HepG2 (cell line): ENCODE results near the gene FAM229A. TPM values are rescaled to one million over a fixed set of nuclear protein-coding genes. Genes with fewer than 3 reads are reported as not detected.

ENCODE experiments used
- DRAP1 ChIP-seq: IDR thresholded peaks from 2 replicates; pipeline ENCODE4 v1.6.1; 2016; ENCODE audit warnings: missing genetic modification reagents, missing compliant biosample characterization
- E2F5 ChIP-seq: sonication (generic); formaldehyde crosslinking; conservative IDR thresholded peaks from 2 replicates; pipeline ENCODE4 v1.4.0; 2020; ENCODE audit warnings: missing genetic modification reagents
- FOXP4 ChIP-seq: sonication (generic); formaldehyde crosslinking; IDR thresholded peaks from 2 replicates; pipeline ENCODE4 v1.4.0; 2020; ENCODE audit warnings: missing genetic modification reagents
- HDAC2 ChIP-seq: sonication (generic); formaldehyde crosslinking; IDR thresholded peaks from 2 replicates; pipeline ENCODE4 v1.4.0; 2020; ENCODE audit warnings: missing genetic modification reagents
- KLF12 ChIP-seq: sonication (generic); formaldehyde crosslinking; IDR thresholded peaks from 2 replicates; pipeline ENCODE4 v1.4.0; 2020; ENCODE audit warnings: missing genetic modification reagents, borderline replicate concordance
- MYPOP ChIP-seq: sonication (generic); formaldehyde crosslinking; IDR thresholded peaks from 2 replicates; pipeline ENCODE4 v1.8.1; 2023; ENCODE audit warnings: mild to moderate bottlenecking, moderate library complexity, missing genetic modification reagents
- NBN ChIP-seq: fragments of 450-650 bp; conservative IDR thresholded peaks from 2 replicates; pipeline ENCODE4 v1.6.1; 2017
- NFE2L2 ChIP-seq: fragments of 150-350 bp; IDR thresholded peaks from 2 replicates; pipeline ENCODE4 v1.6.1; 2014; ENCODE audit warnings: low read length
- NR2F2 ChIP-seq: IDR thresholded peaks from 2 replicates; pipeline ENCODE4 v1.6.1; 2012; ENCODE audit warnings: low read depth, inconsistent platforms, borderline replicate concordance
- SIN3A ChIP-seq: IDR thresholded peaks from 2 replicates; pipeline ENCODE4 v1.6.1; 2011; ENCODE audit warnings: low read depth, mild to moderate bottlenecking, control low read depth, low read length, borderline replicate concordance
- TMF1 ChIP-seq: sonication (generic); formaldehyde crosslinking; IDR thresholded peaks from 2 replicates; pipeline ENCODE4 v1.8.1; 2022; ENCODE audit warnings: low read depth, missing genetic modification reagents
- TP53 ChIP-seq: sonication (generic); formaldehyde crosslinking; conservative IDR thresholded peaks from 2 replicates; pipeline ENCODE4 v1.4.0; 2020; ENCODE audit warnings: missing genetic modification reagents
- ZKSCAN5 ChIP-seq: sonication (generic); formaldehyde crosslinking; IDR thresholded peaks from 2 replicates; pipeline ENCODE4 v1.5.1; 2020; ENCODE audit warnings: mild to moderate bottlenecking, missing genetic modification reagents
- ZNF30 ChIP-seq: sonication (generic); formaldehyde crosslinking; IDR thresholded peaks from 2 replicates; pipeline ENCODE4 v1.5.0; 2020; ENCODE audit warnings: mild to moderate bottlenecking, missing genetic modification reagents
- ZNF331 ChIP-seq: sonication (generic); formaldehyde crosslinking; IDR thresholded peaks from 2 replicates; pipeline ENCODE4 v1.4.0; 2020; ENCODE audit warnings: missing genetic modification reagents
- ZNF430 ChIP-seq: sonication (generic); formaldehyde crosslinking; IDR thresholded peaks from 2 replicates; pipeline ENCODE4 v1.9.0; 2021; ENCODE audit warnings: mild to moderate bottlenecking, missing genetic modification reagents
- ZNF83 ChIP-seq: sonication (generic); formaldehyde crosslinking; IDR thresholded peaks from 2 replicates; pipeline ENCODE4 v1.4.0; 2020; ENCODE audit warnings: missing genetic modification reagents, mild to moderate bottlenecking, borderline replicate concordance
- ZSCAN5A ChIP-seq: sonication (generic); formaldehyde crosslinking; IDR thresholded peaks from 2 replicates; pipeline ENCODE4 v1.8.0; 2022; ENCODE audit warnings: mild to moderate bottlenecking, missing genetic modification reagents, borderline replicate concordance
- polyA plus RNA-seq, 8 experiments: library from polyadenylated mRNA; depleted of rRNA in 3 of 8; stranded (reverse) in 7 of 8; unstranded in 1 of 8; fragments of >200 nt; fragmentation: Illumina TruSeq in 4 of 8; extraction: Trizol in 4 of 8; gene quantifications; 2 replicates each; pipeline versions ENCODE4 v1.2.1 to v1.2.3, GENCODE V29; 2011 to 2016; ENCODE audit warnings: low read depth in 4 of 8, missing spikeins in 1 of 8, mixed read lengths in 1 of 8; ENCODE audit not compliant: insufficient read depth in 1 of 8
- total RNA-seq, 5 experiments: library from RNA; depleted of rRNA; stranded (reverse); fragments of >200 nt; fragmentation: Illumina TruSeq; extraction: Trizol; gene quantifications; 2 replicates each; pipeline ENCODE4 v1.2.3, GENCODE V29; 2016; ENCODE audit warnings: low read depth in 1 of 5
- TF ChIP-seq, protein P1 (sequence below): sonication (generic); formaldehyde crosslinking; IDR thresholded peaks from 2 replicates; pipeline ENCODE4 v1.4.0; 2020; ENCODE audit warnings: mild to moderate bottlenecking, missing genetic modification reagents, borderline replicate concordance
- TF ChIP-seq, protein P2 (sequence below): sonication (generic); formaldehyde crosslinking; IDR thresholded peaks from 2 replicates; pipeline ENCODE4 v1.5.0; 2020; ENCODE audit warnings: missing genetic modification reagents

Gene FAM229A
- total and polyA plus RNA-seq, 2 of the 13 experiments (the other 11 are each of a cell fraction or from before 2014, with no cell fraction given), result 3.2 to 17.6 TPM

- TF ChIP-seq TMF1 (CRISPR knock-in tag) (no peak), SIN3A (no peak), ZNF83 (CRISPR knock-in tag) (no peak), NBN (no peak), NR2F2 (no peak), ZNF30 (no peak), MYPOP (CRISPR knock-in tag) (peak; percentile 29; the same call in 1 of the 2 replicates), ZNF430 (CRISPR knock-in tag) (no peak; the same call in 1 of the 2 replicates), ZKSCAN5 (CRISPR knock-in tag) (no peak), E2F5 (CRISPR knock-in tag) (0 out of 2 replicates have a peak, but pooled peaks have one; percentile 58), NFE2L2 (no peak), FOXP4 (0 out of 2 replicates have a peak, but pooled peaks have one; percentile 15), TP53 (no peak), DRAP1 (CRISPR knock-in tag) (peak; percentile 20; the same call in 1 of the 2 replicates), HDAC2 (no peak), KLF12 (CRISPR knock-in tag) (peak; percentile 82; the same call in 1 of the 2 replicates), ZSCAN5A (CRISPR knock-in tag) (0 out of 2 replicates have a peak, but pooled peaks have one; percentile 63), ZNF331 (CRISPR knock-in tag) (peak; percentile 76)
- TF ChIP-seq, protein P1, sequence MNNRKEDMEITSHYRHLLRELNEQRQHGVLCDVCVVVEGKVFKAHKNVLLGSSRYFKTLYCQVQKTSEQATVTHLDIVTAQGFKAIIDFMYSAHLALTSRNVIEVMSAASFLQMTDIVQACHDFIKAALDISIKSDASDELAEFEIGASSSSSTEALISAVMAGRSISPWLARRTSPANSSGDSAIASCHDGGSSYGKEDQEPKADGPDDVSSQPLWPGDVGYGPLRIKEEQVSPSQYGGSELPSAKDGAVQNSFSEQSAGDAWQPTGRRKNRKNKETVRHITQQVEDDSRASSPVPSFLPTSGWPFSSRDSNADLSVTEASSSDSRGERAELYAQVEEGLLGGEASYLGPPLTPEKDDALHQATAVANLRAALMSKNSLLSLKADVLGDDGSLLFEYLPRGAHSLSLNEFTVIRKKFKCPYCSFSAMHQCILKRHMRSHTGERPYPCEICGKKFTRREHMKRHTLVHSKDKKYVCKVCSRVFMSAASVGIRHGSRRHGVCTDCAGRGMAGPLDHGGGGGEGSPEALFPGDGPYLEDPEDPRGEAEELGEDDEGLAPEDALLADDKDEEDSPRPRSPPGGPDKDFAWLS (CRISPR knock-in tag), result no peak
- TF ChIP-seq, protein P2, sequence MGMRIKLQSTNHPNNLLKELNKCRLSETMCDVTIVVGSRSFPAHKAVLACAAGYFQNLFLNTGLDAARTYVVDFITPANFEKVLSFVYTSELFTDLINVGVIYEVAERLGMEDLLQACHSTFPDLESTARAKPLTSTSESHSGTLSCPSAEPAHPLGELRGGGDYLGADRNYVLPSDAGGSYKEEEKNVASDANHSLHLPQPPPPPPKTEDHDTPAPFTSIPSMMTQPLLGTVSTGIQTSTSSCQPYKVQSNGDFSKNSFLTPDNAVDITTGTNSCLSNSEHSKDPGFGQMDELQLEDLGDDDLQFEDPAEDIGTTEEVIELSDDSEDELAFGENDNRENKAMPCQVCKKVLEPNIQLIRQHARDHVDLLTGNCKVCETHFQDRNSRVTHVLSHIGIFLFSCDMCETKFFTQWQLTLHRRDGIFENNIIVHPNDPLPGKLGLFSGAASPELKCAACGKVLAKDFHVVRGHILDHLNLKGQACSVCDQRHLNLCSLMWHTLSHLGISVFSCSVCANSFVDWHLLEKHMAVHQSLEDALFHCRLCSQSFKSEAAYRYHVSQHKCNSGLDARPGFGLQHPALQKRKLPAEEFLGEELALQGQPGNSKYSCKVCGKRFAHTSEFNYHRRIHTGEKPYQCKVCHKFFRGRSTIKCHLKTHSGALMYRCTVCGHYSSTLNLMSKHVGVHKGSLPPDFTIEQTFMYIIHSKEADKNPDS (CRISPR knock-in tag), result no peak
These were observed 11.4 kb downstream of the FAM229A start (continued) for GRCh38 chr1:32350785-32351398.
